VCaP (cell line): Measurements from ENCODE around the gene DIP2B.

Experiments
- H3K27ac ChIP-seq: fragments of 450-650 bp; 2 replicates; pipeline ENCODE4 v1.5.1; 2017
- CTCF ChIP-seq: fragments of 450-650 bp; conservative IDR thresholded peaks from 2 replicates; pipeline ENCODE4 v1.5.1; 2017; ENCODE audit warnings: mild to moderate bottlenecking, moderate library complexity

The DIP2B gene

GRCh38 chr12:50542448-50542847 lies 37.7 kb downstream of the DIP2B start:
- peak overlapping the region; percentile 20; the same call in 1 of the 2 replicates for H3K27ac ChIP-seq
- TF ChIP-seq CTCF, result no peak

- peak overlapping the region; percentile 20; the same call in 1 of the 2 replicates for H3K27ac ChIP-seq
These were observed 38.4 kb downstream of the DIP2B start for GRCh38 chr12:50543188-50543587.

GRCh38 chr12:50545213-50545612 lies 40.4 kb downstream of the DIP2B start:
- TF ChIP-seq CTCF, result no peak
- H3K27ac ChIP-seq, result no peak overlapping the region

DNA sequence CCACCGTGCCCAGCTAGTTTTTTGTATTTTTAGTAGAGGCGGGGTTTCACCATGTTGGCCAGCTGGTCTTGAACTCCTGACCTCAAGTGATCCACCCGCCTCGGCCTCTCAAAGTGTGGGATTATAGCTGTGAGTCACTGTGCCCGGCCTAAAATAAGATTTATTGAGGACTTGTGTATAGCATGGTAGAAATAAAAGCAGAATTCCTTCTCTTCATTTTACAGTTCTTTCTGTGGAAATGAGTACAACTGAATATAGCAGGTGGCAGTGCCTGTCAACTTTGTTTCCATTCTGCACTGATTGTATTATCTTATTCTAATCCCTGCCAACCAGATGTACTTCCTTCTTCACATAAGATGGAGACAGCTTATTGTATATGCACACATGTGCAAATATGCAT lies 41.0 kb downstream of the DIP2B start:
- no peak overlapping the region for H3K27ac ChIP-seq
- TF ChIP-seq CTCF, result no peak

DNA sequence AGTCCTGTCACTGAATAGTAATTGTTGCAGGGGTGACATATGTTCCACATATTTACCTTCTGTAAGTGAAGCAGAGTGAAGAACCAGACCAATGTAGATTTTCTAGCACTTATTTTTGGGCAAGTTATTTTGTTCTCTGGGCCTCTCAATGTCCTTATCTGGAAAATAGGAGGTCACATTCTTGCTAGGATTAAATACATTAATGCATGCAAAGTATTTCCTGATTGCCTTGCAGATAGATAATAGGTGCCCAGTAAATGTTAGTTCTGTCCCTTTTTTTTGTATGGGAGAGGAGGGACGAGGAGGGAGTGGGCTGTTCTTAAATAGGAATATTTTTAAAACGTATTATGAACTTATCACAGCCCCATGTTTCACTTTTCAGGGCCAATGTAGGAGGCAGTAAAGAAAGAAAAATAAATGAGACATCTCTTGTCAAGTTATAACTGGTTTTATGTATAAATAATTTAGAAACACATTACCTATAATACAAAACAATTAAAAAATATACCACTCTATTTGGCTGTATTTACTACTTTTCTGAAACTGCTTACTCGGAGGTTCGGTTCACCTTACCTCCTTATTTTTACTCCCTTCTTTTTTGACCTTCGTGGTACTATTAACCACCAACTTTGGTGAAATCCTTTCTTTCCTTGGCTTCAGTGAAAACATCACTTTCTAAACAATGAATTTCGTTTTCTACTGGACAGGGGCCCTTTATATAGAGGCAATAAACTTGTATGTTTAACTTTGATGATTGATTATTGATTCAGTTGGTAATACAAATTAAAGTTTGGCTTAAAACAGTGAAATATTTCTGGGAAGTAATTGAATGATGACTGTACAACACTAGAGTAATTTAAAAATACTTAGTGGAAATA lies 41.9 kb downstream of the DIP2B start:
- peak overlapping the region; percentile 30; the same call in 1 of the 2 replicates for H3K27ac ChIP-seq
- no peak for TF ChIP-seq CTCF

GRCh38 chr12:50547742-50548141 lies 43.0 kb downstream of the DIP2B start:
- no peak for TF ChIP-seq CTCF
- no peak overlapping the region for H3K27ac ChIP-seq

DNA sequence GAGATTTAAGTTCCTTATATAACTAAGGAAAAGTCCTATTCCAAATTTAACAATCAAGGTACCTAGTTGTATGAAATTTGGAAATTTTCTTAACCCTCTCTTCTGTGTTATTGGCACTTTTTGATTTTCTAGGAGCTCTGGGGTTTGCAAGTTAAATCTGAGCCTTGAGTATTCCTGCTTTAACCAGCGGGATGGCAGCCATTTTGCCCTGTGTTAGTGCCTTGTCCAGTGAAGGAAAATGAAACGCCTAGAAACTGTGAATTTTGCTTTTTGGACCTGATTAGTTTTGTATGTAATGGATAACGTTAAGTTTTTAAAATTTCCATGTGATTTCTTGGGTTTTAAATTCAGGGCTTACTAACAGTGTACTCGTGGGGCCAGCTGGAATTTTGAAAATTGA lies 45.1 kb downstream of the DIP2B start:
- no peak for TF ChIP-seq CTCF
- no peak overlapping the region for H3K27ac ChIP-seq

- TF ChIP-seq CTCF, result no peak
- H3K27ac ChIP-seq, result no peak overlapping the region
These were observed 45.9 kb downstream of the DIP2B start for GRCh38 chr12:50550530-50551223.
